ENCODE results near the gene CAMK4. TPM values are rescaled to one million over a fixed set of nuclear protein-coding genes. Genes with fewer than 3 reads are reported as not detected.

CAMK4 gene
- total RNA-seq, 1 experiment from 2014 or later, result 10.2 TPM

GRCh38 chr5:111255169-111255568 lies 31.0 kb downstream of the CAMK4 start:
- H3K27ac ChIP-seq (ENCODE audit: low read depth, low read length), result no peak overlapping the region
- H3K4me3 ChIP-seq (replicated peaks in 1 of 2; ENCODE audit: low read depth in 1 of 2, low read length in 2 of 2), result no peak overlapping the region
- no peak overlapping the region for H3K9ac ChIP-seq (ENCODE audit: low read length)
- BruUV-seq (replicated peaks), result no TSS peak
- 0 out of 4 replicates have a peak, but pooled peaks cover 0 to 4% of the 10 kb centered on the region in 2 experiments for H3K4me1 ChIP-seq (ENCODE audit: control insufficient read depth in 1 of 2, insufficient read depth in 2 of 2, low read length in 2 of 2)
- H4K20me1 ChIP-seq (ENCODE audit: insufficient read depth), result no peaks in the 10 kb centered on the region
- H3K79me2 ChIP-seq (ENCODE audit: insufficient read depth, low read length), result no peaks in the 10 kb centered on the region
- ChIA-PET CTCF (no interaction called here), RAD21 (ENCODE audit: low non-redundant PET in 1 of 2, low total read pairs in 2 of 2, uncharacterized antibody in 2 of 2, unreplicated experiment in 2 of 2) (no interaction called here), POLR2A (no interaction called here)
- ATAC-seq (no peak), DNase-seq (ENCODE audit: low read depth, low spot score) (no peak)
- TF ChIP-seq REST (IDR thresholded peaks at IDR 0.05; ENCODE audit: low read depth) (no peak), CBX3 (IDR thresholded peaks at IDR 0.05; ENCODE audit: low read depth) (no peak), ZFX (IDR thresholded peaks at IDR 0.05) (no peak), EGR1 (IDR thresholded peaks at IDR 0.05; ENCODE audit: low read depth) (no peak), JUND (IDR thresholded peaks at IDR 0.05) (no peak), TCF7L2 (IDR thresholded peaks at IDR 0.05; ENCODE audit: borderline replicate concordance, extremely low read depth, insufficient read depth, insufficient read length) (no peak), ZBTB33 (IDR thresholded peaks at IDR 0.05; ENCODE audit: extremely low read depth, insufficient replicate concordance, low read length) (no peak), EZH2 (IDR thresholded peaks at IDR 0.05) (no peak), ELF1 (IDR thresholded peaks at IDR 0.05; ENCODE audit: borderline replicate concordance, low read depth) (no peak), SRF (IDR thresholded peaks at IDR 0.05; ENCODE audit: low read depth) (no peak), POLR2AphosphoS5 (IDR thresholded peaks at IDR 0.05; ENCODE audit: low read depth, low read length) (no peak), ZNF274 (IDR thresholded peaks at IDR 0.05; ENCODE audit: low read depth, low read length) (no peak), ATF3 (IDR thresholded peaks at IDR 0.05) (no peak), POLR2A (IDR thresholded peaks at IDR 0.05; ENCODE audit: borderline replicate concordance, extremely low read depth, insufficient read depth, insufficient read length) (no peak)
- no peaks in the 10 kb centered on the region for H3K36me3 ChIP-seq (ENCODE audit: control insufficient read depth in 1 of 2, insufficient read depth in 2 of 2, low read length in 2 of 2)
- intact Hi-C loops (cut with micrococcal nuclease), result no loop called here
- H3K9me2 ChIP-seq (ENCODE audit: insufficient read depth), result no peaks in the 10 kb centered on the region
- H3K4me2 ChIP-seq (ENCODE audit: low read length), result no peak overlapping the region
- H3K9me3 ChIP-seq (ENCODE audit: control insufficient read depth in 1 of 2, insufficient read depth in 1 of 2, low read depth in 1 of 2, low read length in 2 of 2), result no peaks in the 10 kb centered on the region
- H3K27me3 ChIP-seq (ENCODE audit: insufficient read depth, low read length), result 0 out of 2 replicates have a peak, but pooled peaks cover 5% of the 10 kb centered on the region
- H2AFZ ChIP-seq (ENCODE audit: low read depth, low read length, poor library complexity, severe bottlenecking), result no peak overlapping the region

Data from HCT116 (cell line).